Activated CD4-positive, CD25-positive, alpha-beta regulatory T cell treated with anti-CD3 and anti-CD28 coated beads, Interleukin-2, amount 50 U/mL, for 24 hours (primary cell): Measurements from ENCODE around the gene ZNF701.
A peak's percentile ranks its signal among the peaks of the same experiment; 100 is the strongest.
"Not testable (repeated sequence)": the region's sequence is repeated elsewhere in the genome, so short reads cannot be mapped to it uniquely, and the experiment has no call there.

Experiments
- ATAC-seq, 2 donors: fragments of 150-1000 bp; cut with Tn5 transposase; one replicate each; pipeline ENCODE4 v1.10.0; 2021; ENCODE audit warnings: mild to moderate bottlenecking in 1 of 2, moderate library complexity in 1 of 2

The ZNF701 gene

DNA sequence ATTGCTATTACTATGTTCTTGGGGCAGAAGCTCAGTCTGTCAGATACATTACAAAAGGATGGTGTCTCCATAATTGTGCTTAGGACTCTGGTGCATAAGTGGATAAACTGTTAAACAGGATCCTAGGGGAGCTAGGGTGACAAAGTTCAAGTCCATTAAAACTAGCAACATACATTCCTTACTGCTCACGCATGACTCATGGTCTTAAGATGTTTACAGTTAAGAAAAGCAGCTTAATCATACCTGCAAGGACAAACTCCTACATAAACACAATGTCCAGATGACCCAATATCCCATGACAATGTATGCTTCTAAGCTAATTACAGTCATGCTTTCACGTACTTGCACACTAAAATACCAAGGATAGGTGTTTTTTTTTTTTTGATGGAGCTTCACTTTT is 3.5 kb upstream of the ZNF701 start:
- no peak for ATAC-seq

GRCh38 chr19:52567921-52568320 is 2.2 kb upstream of the ZNF701 start:
- no peak for ATAC-seq

DNA sequence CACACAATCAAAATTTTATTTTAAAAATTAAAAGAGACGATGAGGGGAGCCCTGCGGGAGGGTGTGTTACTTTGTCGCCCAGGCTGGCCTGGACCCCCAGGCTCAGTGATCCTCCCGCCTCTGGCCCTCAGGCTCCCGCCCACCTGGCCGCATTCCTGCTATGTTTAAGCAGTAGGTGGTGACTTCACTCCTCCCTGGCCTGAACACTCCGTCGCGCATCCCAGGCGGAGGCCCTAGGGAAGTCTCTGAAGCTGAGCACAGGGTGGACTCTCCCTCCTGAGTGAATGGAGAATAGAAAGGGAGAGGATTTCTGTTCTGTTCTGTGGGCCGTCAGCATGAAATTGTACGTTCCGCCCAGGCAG is 468 bp upstream of the ZNF701 start:
- peak; percentile 2 to 4 for ATAC-seq

DNA sequence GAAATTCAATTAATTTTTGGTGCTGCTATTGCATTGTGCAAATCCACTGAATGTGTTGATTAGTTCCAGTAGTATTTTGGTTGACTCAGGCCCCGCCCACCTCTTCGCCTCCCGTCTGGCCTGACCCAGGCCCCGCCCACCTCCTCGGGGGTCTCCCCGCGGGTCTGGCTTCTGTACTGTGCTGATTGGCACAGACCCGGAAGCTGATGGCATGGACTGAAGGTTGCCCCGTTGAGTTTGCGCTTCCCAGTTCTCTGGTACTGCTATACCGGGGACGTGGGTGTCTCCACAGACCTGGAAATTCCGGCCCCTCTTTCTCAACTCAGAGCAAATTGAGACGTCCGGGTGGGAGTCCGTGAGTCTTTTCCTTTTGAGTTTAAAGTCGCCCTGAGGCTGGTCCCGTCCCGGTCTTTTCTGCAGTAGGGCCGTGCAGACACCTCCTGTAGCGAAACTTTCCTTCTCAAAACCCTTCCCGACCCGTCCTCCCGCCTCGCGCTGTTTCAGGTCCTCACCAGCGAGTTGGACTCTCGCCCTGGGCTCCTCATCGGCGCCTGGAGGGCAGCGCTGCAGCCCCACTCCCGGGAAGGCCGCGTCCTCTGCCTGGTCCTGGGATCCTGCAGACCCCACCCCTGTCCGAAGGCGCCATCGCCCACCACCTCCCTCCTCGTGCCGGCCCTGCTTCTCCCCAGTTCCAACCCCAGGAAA is 14.8 kb downstream of the ZNF701 start:
- ATAC-seq: no peak

DNA sequence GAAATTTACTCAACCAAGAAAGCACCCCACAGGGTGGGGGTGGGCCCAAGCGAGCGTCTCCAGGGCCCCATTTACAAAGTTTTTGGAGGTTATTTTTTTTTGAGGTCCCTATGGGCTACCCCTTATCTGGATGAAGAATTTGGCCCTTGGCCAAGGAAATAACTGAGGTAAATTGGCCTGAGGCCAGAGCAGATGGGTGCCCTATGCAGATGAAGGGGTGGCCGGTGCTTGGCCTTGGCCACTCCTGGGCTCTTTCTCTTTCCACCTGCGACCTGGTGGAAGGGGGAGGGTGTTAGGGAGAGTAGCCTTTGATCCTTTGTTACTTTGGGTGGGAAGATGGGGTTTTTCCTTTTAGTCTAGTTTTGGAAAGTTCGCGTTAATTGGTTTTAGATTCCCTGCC is 15.5 kb downstream of the ZNF701 start:
- ATAC-seq: no peak

DNA sequence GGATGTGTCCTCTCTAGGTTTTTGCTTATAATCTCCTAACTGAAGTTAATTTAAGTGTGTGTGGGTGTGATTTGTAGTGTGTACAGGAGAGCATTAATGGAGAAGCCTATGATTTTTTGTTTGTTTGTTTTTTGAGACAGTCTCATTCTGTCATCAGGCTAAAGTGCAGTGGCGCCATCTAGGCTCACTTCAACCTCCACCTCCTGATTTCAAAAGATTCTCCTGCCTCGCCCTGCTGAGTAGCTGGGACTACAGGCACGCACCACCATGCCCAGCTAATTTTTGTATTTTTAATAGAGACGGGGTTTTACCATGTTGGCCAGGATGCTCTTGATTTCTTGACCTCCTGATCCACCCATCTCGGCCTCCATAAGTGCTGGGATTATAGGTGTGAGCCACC is 20.6 kb downstream of the ZNF701 start:
- ATAC-seq: no peak

DNA sequence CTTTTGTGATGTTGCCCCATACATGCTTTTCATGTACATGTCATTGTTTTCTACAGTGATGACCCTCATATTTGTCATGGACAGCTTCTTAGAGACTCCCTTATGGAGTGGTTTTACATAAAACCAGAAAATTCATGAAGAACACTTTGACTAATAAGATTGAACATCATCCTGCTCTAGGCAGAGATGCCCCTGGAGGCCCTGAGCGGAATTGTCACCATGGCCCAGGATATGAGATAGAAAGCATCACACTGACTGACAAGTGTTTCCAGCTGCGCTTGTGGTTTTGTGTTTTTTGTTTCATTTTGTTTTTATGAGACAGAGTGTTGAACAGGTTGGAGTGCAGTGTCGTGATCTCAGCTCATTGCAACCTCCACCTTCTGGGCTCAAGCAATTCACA is 22.2 kb downstream of the ZNF701 start:
- ATAC-seq: no peak

- not testable (repeated sequence) for ATAC-seq
These were observed 23.4 kb downstream of the ZNF701 start for GRCh38 chr19:52593441-52593840.

DNA sequence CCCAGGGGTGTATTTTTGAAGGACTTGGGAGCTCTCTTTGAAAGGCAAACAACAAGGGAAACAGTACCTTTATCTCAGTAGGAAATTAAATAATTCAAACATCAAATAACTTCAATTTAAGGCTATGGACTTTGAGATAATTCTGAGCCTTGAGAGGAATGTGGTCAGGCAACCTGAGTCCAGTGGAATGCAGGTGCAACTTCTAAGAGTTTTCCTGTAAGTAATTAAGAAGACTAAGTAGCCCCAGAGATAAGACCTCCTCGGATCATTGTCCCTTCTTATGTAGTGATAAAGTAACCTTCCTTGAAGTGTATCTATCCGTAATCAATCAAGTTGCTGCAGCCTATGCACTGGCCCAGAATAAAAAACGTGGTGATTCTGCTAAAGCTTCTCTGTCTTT is 29.2 kb downstream of the ZNF701 start:
- ATAC-seq: no peak

GRCh38 chr19:52600639-52601024 is 30.5 kb downstream of the ZNF701 start:
- peak; percentile 22 to 23 for ATAC-seq

DNA sequence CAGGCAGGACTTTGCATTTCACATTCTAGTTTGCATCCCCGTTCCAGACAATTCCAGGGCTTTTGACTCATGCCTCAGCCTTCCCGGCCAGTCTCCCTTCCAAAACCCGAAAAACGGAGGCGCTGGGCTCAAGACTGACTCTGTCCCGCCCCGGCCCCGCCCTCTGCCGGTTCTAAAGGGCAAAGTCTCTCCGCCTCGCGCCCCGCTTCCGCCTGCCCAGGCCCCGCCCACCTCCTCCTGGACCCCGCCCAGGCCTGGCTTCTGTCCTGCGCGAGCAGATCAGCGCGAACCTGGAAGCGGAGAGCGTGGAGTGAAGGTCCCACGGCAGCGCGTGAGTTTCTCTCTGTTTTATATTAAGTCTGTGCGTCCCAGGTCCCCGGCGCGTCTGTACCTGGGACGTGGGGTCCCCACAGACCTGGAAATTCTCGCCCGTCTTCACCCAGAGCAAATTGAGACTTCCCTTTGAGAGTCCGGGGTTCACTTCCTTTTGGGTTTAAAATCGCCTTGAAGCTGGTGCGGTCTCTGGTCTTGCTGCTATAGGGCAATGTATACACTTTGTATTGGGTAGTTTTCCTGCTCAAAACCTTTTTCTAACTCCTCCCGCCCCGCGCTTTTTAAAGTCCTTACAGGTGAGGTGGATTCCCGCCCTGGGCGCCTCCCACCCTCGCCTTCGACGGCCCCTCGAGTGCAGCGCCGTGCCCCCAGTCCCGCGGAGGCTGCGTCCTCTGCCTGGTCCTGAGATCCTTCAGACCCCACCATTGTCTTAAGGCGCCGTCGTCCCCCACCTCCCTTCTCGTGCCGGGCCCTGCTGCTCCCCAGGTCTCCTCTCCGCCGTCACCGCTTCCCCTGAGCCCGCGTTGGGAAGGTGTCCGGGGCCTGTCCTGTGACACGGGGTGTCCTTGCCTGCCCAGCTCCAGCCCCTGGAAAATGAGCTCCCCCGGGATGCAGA is 31.2 kb downstream of the ZNF701 start:
- ATAC-seq: peak; percentile 98 to 99

GRCh38 chr19:52601974-52602366 is 31.9 kb downstream of the ZNF701 start:
- ATAC-seq: not testable (repeated sequence)

- ATAC-seq: no peak
These were observed 32.9 kb downstream of the ZNF701 start for GRCh38 chr19:52602941-52603340.

GRCh38 chr19:52603558-52604207 is 33.6 kb downstream of the ZNF701 start:
- ATAC-seq: no peak

DNA sequence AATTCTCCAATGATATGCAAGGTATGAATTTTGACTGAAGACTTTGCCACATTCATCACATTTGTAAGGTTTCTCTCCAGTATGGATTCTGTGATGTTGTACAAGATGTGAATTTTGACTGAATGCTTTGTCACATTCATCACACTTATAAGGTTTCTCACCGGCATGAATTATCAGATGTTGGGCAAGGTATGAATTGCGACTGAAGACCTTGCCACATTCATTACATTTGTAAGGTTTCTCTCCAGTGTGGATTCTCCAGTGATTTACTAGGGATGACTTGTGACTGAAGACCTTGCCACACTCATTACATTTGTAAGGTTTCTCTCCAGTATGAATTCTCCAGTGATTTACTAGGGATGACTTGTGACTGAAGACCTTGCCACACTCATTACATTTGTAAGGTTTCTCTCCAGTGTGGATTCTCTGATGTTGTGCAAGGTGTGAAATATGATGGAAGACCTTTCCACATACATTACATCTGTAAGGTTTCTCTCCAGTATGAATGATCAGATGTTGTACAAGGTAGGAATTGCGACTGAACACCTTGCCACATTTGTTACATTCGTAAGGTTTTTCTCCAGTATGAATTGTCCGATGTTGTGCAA is 43.3 kb downstream of the ZNF701 start:
- no peak for ATAC-seq

DNA sequence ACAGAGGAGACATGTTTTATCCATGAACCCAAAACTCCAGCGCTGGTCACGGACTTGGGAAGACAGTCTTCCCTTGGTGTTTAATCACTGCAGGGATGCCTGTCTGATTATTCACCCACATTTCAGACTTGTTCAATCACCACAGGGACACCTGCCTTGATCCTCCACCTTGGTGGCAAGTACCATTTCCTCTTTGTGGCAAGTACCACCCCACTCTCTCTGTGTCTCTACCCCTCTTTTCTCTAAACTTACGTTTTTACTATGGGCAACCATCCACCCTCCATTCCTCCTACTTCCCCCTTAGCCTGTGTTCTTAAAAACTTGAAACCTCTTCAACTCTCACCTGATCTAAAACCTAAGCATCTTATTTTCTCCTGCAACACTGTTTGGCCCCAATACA is 51.3 kb downstream of the ZNF701 start:
- ATAC-seq: no peak

DNA sequence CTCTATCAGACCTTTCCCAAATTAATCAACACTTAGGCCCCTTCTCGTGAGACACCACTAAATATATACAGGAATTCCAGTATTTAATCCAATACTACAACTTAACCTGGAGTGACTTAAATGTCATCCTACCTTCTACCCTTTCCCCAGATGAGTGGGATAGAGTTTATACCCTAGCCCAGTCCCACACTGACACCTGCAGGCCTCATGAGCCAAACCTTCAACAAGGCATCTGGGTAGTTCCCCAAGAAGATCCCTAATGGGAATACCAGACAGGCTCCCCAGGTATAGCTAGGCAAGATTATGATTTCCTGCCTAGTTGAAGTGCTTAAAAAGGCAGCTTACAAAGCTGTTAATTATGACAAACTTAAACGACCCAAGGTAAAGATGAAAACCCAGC is 52.2 kb downstream of the ZNF701 start:
- no peak for ATAC-seq

DNA sequence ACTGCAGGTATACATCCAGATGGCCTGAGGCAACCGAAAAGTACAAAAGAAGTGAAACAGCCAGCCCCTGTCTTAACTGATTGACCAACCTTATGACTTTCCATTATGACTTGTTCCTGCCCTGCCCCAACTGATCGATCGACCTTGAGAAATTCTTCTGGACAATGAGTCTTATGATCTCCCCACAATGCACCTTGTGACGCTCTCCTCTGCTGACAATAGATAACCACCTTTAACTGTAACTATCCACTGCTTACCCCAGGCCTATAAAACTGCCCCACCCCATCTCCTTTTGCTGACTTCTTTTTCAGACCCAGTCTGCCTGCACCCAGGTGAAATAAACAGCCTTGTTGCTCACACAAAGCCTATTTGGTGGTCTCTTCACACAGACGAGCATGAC is 56.8 kb downstream of the ZNF701 start:
- ATAC-seq: no peak

- not testable (repeated sequence) for ATAC-seq
These were observed 57.4 kb downstream of the ZNF701 start for GRCh38 chr19:52627441-52627840.

- no peak for ATAC-seq
These were observed 65.9 kb downstream of the ZNF701 start for GRCh38 chr19:52635786-52636570.
